Neural crest cell (in vitro differentiated cells): Measurements from ENCODE around the gene MGAT5B. TPM values are rescaled to one million over a fixed set of nuclear protein-coding genes. Genes with fewer than 3 reads are reported as not detected.

ENCODE experiments used
- DNase-seq: peaks from one replicate; pipeline ENCODE4 v3.0.0; 2021; ENCODE audit warnings: low read depth, mixed read lengths, low spot score
- H3K27ac Mint-ChIP-seq: one replicate; pipeline ENCODE4 v1.8.0; 2021; ENCODE audit warnings: mild to moderate bottlenecking, mixed read lengths; ENCODE audit not compliant: unreplicated experiment
- H3K27me3 Mint-ChIP-seq: 2 replicates; pipeline ENCODE4 v1.8.0; 2021; ENCODE audit warnings: low read depth, mild to moderate bottlenecking, mixed read lengths
- H3K36me3 Mint-ChIP-seq: 2 replicates; pipeline ENCODE4 v1.8.0; 2021; ENCODE audit warnings: low read depth, mild to moderate bottlenecking, mixed read lengths
- H3K4me1 Mint-ChIP-seq: 2 replicates; pipeline ENCODE4 v1.8.0; 2021; ENCODE audit warnings: mixed read lengths
- H3K4me3 Mint-ChIP-seq: one replicate; pipeline ENCODE4 v1.8.0; 2021; ENCODE audit warnings: mild to moderate bottlenecking, mixed read lengths
- H3K9me3 Mint-ChIP-seq: 2 replicates; pipeline ENCODE4 v1.8.0; 2021; ENCODE audit warnings: mixed read lengths
- CTCF ChIP-seq: fragments of 200-600 bp; sonication (generic); conservative IDR thresholded peaks from 2 replicates; pipeline ENCODE4 v1.5.0; 2021; ENCODE audit warnings: antibody characterized with exemption, mild to moderate bottlenecking
- total RNA-seq: library from RNA; stranded (reverse); gene quantifications from 2 replicates; pipeline ENCODE4 v1.2.1, GENCODE V29; 2021

MGAT5B gene
- total RNA-seq, 1 donor from 2014 or later = 14.6 TPM

GRCh38 chr17:76961869-76962268 lies 93.7 kb downstream of the MGAT5B start:
- TF ChIP-seq CTCF = no peak
- H3K9me3 Mint-ChIP-seq = peaks cover 3% of the 10 kb centered on the region
- no peak overlapping the region for H3K4me3 Mint-ChIP-seq
- H3K27me3 Mint-ChIP-seq = peaks cover 2% of the 10 kb centered on the region
- no peak for DNase-seq
- no peak overlapping the region for H3K27ac Mint-ChIP-seq
- H3K4me1 Mint-ChIP-seq = peaks cover 12% of the 10 kb centered on the region
- H3K36me3 Mint-ChIP-seq = no peaks in the 10 kb centered on the region

GRCh38 chr17:76962858-76963257 lies 94.7 kb downstream of the MGAT5B start:
- H3K9me3 Mint-ChIP-seq = peaks cover 3% of the 10 kb centered on the region
- peak overlapping the region; percentile 23 for H3K27ac Mint-ChIP-seq
- no peak overlapping the region for H3K4me3 Mint-ChIP-seq
- peaks cover 5% of the 10 kb centered on the region for H3K4me1 Mint-ChIP-seq
- no peak for TF ChIP-seq CTCF
- no peaks in the 10 kb centered on the region for H3K36me3 Mint-ChIP-seq
- DNase-seq = no peak
- H3K27me3 Mint-ChIP-seq = no peaks in the 10 kb centered on the region

- peaks cover 21% of the 10 kb centered on the region for H3K4me1 Mint-ChIP-seq
- peak overlapping the region; percentile 27 for H3K4me3 Mint-ChIP-seq
- H3K27me3 Mint-ChIP-seq = no peaks in the 10 kb centered on the region
- H3K36me3 Mint-ChIP-seq = no peaks in the 10 kb centered on the region
- peaks cover 3% of the 10 kb centered on the region for H3K9me3 Mint-ChIP-seq
- H3K27ac Mint-ChIP-seq = no peak overlapping the region
- TF ChIP-seq CTCF = no peak
- no peak for DNase-seq
Measured at GRCh38 chr17:76966016-76966415, 97.8 kb downstream of the MGAT5B start.

- Mint-ChIP-seq H3K36me3 (no peaks in the 10 kb centered on the region), H3K4me3 (peak overlapping the region; percentile 27), H3K4me1 (peaks cover 21% of the 10 kb centered on the region), H3K9me3 (peaks cover 3% of the 10 kb centered on the region), H3K27me3 (no peaks in the 10 kb centered on the region), H3K27ac (no peak overlapping the region)
- no peak for DNase-seq
- no peak for TF ChIP-seq CTCF
Measured at GRCh38 chr17:76966486-76967181, 98.4 kb downstream of the MGAT5B start.

- TF ChIP-seq CTCF = no peak
- Mint-ChIP-seq H3K9me3 (peaks cover 1% of the 10 kb centered on the region), H3K4me3 (peak overlapping the region; percentile 96), H3K27ac (no peak overlapping the region), H3K27me3 (no peaks in the 10 kb centered on the region), H3K36me3 (no peaks in the 10 kb centered on the region), H3K4me1 (peaks cover 21% of the 10 kb centered on the region)
- DNase-seq = no peak
Measured at GRCh38 chr17:76967762-76968161, 99.6 kb downstream of the MGAT5B start.
